GM18858 (cell line): ENCODE data around the gene MT1A.
"Not testable (repeated sequence)": the region's sequence is repeated elsewhere in the genome, so short reads cannot be mapped to it uniquely, and the experiment has no call there.

Experiments
- ATAC-seq: cut with Tn5 transposase; IDR thresholded peaks from one replicate; pipeline ENCODE4 v1.9.1; 2021; ENCODE audit not compliant: unreplicated experiment

MT1A gene

GRCh38 chr16:56610017-56610608 lies 28.4 kb upstream of the MT1A start:
- ATAC-seq, result no peak

DNA sequence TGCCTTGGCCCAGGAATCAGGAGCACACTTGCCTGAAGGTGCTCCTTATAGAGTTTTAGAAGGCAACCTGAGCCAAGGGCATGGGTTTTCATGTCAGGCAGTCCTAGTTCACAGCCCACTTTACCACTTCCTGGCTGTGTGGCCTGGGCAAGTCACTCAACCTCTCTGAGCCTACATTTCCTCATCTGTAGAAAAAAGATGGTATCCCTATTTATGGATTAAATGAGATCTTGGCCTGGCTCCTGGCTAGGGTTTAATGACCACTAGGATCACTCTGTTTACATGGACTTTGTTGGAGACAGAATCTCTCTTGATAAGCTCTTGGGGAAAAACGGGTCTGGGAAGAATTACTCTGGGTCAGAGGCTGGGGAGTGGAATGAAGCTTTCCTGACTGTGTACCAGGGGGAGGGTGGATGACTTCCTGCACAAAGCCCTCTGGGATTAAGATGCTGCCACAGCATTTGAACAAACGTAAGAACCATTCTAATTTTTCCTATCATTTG lies 27.8 kb upstream of the MT1A start:
- ATAC-seq, result no peak

DNA sequence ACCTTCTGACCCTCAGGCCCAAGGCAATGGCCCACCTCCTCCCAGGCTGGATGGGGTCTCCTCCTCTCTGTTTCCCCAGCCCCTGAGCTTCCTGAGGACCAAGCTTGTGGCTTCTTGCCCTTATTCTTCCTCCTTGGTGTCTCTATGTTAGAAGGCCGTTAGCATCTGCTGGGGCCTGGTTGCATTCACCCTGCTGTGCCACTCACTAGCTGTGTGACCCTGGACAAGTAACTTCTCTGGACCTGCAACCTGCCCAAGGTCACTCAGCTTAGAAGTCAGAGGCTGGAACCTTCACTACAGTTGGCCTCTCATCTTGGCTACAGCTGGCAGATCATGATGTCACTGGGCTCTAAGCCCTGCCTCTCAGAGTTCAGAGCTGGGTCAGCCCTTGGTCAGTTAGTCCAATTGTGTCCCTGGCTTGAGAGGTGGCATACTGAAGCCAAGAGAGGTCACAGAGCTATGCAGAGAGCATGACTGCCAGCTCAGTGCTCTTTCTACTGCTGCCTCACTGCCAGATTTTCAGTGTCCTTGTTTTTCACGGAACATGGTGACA lies 27.1 kb upstream of the MT1A start:
- ATAC-seq, result no peak

DNA sequence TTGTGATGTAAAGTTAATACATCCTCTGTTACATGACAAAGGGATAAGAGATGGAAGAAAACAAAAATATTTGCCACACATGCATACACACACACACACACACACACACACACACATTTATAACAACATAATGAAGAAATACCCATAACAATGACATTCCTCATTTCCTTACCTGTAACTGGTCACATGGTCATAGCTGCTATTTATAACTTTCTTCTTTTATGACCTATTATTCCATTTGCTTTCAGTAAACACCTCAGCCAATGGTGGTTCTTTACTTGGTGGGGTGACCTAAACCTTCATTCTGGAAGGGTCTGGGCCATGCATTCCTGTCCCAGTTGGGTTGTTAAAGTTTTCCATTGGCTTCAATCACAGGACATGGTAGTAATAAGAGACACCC lies 24.8 kb upstream of the MT1A start:
- ATAC-seq, result no peak

DNA sequence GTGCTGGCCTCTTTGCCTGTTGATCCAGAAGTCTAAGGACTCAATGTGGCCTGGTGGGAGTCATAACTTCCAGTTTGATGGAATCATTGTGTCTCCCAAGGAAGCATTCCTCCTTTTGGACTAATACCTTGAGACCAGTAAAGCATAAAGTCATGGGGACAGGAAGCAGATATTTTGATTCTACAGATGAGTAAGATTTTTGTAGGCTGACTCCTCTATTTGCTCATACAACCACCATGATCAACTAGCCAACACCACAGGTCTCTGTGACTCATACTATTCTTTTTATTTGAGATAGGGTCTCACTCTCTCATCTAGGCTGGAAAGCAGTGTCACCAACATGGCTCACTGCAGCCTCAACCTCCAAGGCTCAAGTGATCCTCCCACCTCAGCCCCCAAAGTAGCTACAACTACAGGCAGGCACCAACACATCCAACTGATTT lies 23.9 kb upstream of the MT1A start:
- no peak for ATAC-seq

DNA sequence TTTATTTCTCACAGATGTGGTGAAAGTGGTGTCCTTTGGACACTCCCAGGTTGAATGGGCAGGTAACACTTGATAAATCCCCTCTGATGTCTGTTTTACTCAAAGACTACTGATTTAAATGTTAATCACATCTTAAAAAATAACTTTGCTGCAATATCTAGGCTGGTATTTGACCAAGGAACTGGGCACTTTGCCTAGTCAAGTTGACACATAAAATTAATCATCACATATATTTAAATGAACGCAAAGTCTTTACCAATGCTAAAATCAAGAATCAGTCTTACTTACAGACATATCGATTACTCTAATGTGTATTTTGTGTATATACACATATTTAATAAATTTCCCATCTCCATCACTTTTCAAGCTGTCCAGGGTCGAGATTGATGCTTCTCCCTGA lies 23.1 kb upstream of the MT1A start:
- no peak for ATAC-seq

DNA sequence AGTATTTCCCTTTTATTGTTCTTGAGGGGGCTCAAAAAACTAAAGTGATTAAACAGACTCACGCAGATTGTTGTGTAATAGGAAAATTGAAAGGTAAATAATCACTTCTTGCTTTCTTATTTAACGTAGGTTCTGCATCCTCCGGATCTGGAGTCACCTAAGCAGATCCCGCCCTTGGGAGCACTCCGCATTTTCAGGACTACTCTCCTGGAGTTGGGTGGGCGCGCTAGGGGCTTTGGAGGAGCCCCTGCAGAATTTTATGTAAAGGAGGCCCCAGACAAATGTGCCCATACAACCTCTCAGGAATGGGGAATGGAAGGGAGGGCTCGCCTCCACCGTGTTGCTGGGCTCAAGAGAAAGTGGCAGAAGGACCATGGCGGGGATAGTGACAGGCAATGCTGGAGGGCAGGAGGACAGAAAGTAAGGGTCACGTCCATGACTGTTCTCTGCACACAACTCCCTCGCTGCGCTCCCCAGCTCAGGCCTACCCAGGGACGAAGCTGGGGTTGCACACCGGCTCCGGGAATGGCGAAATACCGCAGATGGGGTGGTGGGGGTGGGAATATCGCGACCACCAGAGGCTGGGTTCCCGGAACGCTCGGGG lies 21.8 kb upstream of the MT1A start:
- ATAC-seq, result no peak

GRCh38 chr16:56617212-56618085 lies 21.0 kb upstream of the MT1A start:
- ATAC-seq, result no peak

GRCh38 chr16:56618138-56618537 lies 20.3 kb upstream of the MT1A start:
- ATAC-seq, result no peak

DNA sequence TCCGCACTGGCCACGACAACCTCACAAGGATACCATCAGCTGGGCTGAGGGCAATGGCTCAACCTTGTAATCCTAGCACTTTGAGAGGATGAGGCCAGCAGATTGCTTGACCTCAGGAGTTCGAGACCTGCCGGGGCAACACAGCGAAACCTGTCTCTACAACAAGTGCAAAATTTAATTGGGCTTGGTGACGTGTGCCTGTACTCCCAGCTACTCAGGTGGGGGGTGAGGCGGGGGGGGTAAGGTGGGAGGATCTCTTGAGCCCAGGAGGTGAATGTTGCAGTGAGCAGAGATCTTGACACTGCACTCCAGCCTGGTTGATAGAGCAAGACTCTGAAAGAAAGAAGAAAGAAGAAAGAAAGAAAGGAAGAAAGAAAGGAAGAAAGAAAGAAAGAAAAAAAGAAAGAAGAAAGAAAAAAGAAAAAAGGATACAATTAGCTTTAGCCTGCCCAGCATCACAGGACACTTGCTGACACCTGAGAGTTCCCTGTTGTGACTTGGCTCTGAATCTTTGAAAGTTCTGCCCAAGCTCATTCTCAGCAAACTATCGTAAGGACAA lies 18.0 kb upstream of the MT1A start:
- ATAC-seq, result no peak

DNA sequence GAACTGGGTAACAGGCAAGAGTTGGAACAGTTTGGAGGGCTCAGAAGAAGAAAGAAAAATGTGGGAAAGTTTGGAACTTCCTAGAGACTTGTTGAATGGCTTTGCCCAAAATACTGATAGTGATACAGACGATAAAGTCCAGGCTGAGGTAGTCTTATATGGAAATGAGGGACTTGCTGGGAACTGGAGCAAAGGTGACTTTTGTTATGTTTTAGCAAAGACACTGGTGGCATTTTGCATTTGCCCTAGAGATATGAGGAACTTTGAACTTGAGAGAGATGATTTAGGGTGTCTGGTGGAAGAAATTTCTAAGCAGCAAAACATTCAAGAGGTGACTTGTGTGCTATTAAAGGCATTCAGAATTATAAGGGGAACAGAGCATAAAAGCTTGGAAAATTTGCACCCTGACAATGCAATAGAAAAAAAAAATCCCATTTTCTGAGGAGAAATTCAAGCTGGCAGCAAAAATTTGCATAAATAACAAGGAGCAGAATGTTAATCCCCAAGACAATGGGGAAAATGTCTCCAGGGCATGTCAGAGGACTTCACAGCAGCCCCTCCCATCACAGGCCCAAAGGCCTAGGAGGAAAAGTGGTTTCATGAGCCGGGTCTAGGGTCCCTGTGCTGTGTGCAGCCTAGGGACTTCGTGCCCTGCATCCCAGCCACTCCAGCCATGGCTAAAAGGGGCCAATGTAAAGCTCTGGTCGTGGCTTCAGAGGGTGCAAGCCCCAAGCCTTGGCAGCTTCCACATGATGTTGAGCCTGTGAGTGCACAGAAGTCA lies 16.6 kb upstream of the MT1A start:
- not testable (repeated sequence) for ATAC-seq

DNA sequence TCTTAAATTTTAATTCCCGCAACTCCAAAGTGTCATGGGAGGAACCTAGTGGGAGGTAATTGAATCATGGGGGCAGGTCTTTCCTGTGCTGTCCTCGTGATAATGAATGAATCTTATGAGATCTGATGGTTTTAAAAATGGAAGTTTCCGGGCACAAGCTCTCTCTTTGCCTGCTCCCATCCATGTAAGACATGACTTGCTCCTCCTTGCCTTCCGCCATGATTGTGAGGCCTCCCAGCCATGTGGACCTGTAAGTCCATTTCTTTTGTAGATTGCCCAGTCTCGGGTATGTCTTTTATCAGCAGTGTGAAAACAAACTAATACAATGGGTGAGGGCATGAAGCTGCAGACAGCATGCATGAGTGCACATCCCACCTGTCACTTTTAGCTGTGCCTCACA lies 15.3 kb upstream of the MT1A start:
- ATAC-seq, result not testable (repeated sequence)

GRCh38 chr16:56623637-56624036 lies 14.8 kb upstream of the MT1A start:
- no peak for ATAC-seq

GRCh38 chr16:56625140-56625942 lies 13.1 kb upstream of the MT1A start, which contains the start of gene MT1E:
MT1E (plus strand) TSS chr16:56625781; CDS start chr16:56625852, 71 bp downstream.
- ATAC-seq, result no peak

- ATAC-seq, result no peak
Observed at GRCh38 chr16:56625943-56626654, 12.4 kb upstream of the MT1A start.

GRCh38 chr16:56626685-56627084 lies 11.8 kb upstream of the MT1A start:
- no peak for ATAC-seq

DNA sequence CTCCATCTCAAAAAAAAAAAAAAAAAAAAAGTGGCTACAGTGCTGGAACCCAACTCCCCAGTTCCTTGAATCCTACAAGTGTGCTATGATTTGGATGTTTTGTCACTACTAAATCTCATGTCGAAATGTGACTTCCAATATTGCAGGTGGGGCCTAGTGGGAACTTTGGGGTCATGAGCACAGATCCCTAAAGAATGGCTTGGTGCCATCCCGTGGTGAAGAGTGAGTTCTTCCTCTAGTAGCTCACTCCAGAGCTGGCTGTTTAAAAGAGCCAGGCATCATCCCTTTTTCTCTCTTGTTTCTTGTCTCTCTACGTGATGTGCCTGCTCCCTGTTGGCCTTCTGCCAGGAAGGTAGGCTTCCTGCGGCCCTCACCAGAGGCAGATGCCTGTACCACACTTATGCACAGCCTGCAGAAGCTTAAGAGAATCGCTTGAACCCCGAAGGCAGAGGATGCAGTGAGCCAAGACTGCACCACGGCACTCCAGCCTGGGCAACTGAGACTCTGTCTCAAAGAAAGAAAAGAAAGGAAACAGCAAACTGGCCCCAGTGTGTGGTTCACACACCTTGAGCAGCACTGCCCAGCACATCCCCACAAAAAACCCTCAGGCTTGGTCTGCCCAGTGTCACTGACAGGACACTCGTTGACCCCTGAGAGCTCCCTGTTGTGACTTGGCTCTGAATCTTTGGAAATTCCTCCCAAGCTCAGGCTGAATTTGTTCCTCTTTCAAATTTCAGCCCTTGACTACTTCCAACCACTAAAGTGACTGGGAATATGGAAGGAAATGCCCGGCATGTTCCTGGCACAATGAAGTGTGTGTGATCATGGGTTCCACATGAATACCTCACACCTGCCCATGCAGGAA lies 9.7 kb upstream of the MT1A start:
- no peak for ATAC-seq

DNA sequence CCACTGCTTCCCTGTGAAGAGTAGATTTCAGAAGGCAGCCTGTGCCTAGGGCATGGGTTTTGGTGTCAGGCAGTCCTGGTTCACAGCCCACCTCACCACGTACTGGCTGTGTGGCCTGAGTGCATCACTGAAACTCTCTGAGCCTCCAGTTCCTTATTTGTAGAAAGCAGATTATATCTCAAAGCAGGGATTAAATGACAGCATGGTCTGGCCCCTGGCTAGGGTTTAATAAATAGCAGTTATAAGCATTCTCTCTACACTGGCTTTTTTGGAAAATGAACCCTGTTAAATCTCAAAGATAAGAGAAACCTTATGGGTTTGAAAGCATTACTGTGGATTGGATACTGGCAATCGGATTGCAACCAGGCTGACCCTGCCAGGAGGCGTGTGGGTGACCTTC lies 8.9 kb upstream of the MT1A start:
- ATAC-seq, result no peak
